ENCODE data around the gene FLYWCH1.
A peak's percentile ranks its signal among the peaks of the same experiment; 100 is the strongest.
"Not testable (repeated sequence)": the region's sequence is repeated elsewhere in the genome, so short reads cannot be mapped to it uniquely, and the experiment has no call there.

The FLYWCH1 gene

GRCh38 chr16:2927010-2927646 lies 15.4 kb downstream of the FLYWCH1 start:
- DNase-seq = peak; percentile 85 to 87

GRCh38 chr16:2928151-2928550 lies 16.4 kb downstream of the FLYWCH1 start:
- DNase-seq = not testable (repeated sequence)

DNA sequence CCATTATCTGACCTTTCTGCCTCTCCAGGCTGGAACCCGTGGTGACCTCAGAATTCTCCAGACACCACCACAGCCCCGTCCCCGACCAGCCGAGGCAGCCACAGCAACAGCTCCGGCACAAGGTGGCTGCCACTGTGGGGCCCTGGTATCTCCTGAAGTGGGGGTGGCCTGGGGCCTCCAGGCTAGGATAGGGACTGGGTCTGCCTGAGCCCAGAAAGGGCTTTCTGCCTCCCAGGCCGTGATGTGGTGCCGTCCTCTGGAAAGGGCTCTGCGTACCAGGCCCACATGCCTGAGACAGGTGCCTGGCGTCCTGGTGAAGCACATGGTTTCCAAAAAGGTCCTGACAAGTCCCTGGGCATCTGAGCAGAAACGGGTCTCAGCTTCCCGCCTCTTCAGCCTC lies 17.1 kb downstream of the FLYWCH1 start:
- DNase-seq = no peak

- no peak for DNase-seq
Observed at GRCh38 chr16:2929693-2930092, 18.0 kb downstream of the FLYWCH1 start.

GRCh38 chr16:2930236-2930635 lies 18.5 kb downstream of the FLYWCH1 start:
- no peak for DNase-seq

DNA sequence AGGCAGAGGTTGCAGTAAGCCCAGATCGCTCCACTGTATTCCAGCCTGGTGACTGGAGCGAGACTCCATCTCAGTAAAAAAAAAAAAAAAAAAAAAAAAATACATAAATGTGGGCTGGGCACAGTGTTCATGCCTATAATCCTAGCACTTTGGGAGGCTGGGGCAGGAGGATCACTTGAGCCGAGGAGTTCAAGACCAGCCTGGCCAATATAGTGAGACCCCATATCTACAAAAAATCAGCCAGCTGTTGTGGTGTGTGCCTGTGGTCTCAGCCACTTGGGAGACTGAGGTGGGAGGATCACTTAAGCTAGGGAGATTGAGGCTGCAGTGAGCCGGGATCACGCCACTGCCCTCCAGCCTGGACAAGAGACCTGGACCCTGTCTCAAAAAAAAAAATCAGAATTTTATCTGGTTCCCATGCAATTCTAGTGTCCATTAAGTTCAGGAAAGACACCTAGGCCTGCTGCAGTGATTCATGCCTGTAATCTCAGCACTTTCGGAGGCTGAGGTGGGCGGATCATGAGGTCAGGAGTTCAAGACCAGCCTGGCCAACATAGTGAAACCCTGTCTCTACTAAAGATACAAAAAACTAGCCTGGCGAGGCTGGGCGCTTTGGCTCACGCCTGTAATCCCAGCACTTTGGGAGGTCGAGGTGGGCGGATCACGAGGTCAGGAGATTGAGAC lies 19.6 kb downstream of the FLYWCH1 start:
- not testable (repeated sequence) for DNase-seq

GRCh38 chr16:2933136-2933535 lies 21.4 kb downstream of the FLYWCH1 start:
- DNase-seq = no peak

GRCh38 chr16:2933701-2934100 lies 22.0 kb downstream of the FLYWCH1 start:
- DNase-seq = no peak

DNA sequence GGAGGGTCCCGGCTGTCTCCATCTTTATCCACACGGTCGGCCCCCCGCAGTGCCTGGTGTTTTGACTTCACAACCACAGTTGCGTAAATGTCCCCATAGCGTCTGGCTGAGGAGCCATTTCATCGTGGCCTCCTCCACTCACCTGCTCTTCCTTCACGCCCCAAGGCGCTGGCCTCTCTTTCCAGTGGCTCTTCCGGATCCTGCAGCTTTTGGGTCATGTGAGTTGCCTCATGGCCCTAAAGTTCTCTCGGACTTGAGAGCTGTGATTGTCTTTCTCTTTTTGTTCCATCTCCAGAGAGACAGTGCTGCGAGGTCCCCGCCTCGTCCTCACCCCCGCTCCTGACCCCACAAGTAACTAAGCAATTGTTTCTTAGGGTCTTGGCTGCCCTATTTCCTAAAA lies 22.7 kb downstream of the FLYWCH1 start:
- no peak for DNase-seq

- DNase-seq = no peak
Observed at GRCh38 chr16:2936436-2937011, 24.8 kb downstream of the FLYWCH1 start.

DNA sequence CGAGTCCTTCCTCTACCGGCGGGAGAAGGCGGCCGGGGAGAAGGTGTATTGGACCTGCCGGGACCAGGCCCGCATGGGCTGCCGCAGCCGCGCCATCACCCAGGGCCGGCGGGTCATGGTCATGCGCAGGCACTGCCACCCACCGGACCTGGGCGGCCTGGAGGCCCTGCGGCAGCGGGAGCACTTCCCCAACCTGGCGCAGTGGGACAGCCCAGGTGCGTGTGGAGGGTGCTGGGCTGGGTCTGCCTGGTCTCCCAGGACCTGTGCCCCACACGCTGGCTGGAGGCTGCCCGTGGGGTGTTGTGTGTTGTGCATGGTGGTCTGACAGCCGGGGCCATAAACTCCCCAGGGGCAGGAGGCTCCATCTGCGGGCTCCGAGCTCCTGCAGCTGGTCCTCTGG lies 25.4 kb downstream of the FLYWCH1 start:
- no peak for DNase-seq

DNA sequence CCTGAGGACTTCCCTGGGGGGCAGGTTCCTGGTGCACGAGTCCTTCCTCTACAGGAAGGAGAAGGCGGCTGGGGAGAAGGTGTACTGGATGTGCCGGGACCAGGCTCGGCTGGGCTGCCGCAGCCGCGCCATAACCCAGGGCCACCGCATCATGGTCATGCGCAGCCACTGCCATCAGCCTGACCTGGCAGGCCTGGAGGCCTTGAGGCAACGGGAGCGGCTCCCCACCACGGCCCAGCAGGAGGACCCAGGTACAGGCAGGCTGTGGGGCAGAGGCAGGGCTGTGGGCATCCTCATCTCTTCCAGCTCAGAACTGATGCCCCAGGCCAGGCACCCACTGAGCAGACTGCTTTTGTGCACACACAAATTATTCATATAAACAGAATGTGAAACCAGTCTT lies 26.5 kb downstream of the FLYWCH1 start:
- no peak for DNase-seq

DNA sequence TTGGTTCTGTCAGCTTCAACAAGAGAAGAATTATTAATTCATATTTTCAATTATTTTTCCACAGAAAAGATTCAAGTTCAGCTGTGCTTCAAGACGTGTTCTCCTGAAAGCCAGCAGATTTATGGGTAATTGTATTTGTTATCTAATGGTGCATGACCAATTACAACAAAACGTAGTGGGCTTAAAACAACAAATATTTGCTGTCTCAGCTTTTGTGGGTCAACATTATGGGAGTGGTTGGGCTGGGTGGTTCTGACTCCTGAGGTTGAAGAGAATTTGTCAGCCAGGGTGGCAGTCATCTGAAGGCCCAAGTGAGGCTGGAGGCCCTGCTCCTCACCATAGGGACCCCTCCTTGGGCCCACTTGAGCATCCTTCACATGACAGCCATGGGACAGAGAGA lies 28.2 kb downstream of the FLYWCH1 start:
- DNase-seq = no peak

DNA sequence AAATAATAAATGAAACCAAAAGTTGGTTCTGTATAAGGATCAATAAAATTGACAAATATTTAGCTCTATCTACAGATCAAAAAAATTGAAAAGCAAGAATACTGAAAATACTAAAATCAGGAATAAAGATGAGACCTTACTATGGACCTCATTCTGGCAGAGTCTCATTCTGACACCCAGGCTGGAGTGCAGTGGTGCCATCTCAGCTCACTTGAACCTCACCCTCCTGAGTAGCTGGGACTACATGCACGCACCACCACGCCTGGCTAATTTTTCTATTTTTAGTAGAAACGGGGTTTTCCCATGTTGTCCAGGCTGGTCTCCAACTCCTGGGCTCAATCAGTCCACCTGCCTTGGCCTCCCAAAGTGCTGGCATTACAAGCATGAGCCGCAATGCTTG lies 30.3 kb downstream of the FLYWCH1 start:
- DNase-seq = no peak

GRCh38 chr16:2943716-2944115 lies 32.0 kb downstream of the FLYWCH1 start:
- not testable (repeated sequence) for DNase-seq

- DNase-seq = no peak
Observed at GRCh38 chr16:2946649-2947048, 34.9 kb downstream of the FLYWCH1 start.

DNA sequence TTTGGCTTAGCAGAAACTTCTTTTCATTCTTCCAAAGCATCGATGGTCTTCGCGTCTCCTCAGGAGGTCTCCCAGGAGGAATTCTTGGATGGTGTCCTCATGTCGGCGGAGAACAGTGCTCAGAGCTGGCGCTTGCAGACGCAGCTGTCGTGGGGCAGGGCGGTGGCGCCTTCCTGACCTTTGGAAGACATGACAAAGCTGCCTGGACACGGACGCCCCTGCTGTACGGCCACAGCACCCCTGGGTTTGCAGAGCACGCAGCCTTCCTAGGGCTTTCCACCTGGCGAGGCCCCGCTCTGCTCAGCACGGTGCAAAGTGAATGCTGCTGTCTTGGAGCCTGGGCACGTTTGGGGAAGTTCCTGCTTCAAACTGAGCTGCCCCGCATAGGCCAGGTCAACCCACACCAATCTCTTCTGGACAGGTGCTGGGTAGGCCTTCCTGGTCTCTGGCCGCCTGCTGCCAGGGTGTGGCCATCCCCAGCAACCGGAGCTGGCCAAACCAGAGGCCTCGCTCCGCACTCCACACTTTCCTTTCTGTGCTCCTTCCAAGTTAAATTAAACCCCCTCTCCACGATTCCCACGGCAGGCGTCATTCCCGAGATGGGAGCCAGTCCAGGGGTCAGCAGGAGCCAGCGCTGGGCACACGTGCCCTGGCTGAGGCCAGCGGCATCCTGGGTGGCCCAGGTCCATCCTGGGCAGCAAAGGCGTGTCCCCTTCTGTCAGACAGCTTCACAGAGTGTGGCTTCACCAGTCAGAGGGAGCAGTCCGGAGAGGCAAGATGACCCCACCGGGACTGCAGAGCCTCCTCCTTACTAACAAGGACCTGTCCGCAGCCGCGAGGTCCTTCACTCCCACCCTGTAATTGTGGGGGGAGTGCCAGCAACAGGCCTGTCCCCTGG lies 37.3 kb downstream of the FLYWCH1 start:
- no peak for DNase-seq

DNA sequence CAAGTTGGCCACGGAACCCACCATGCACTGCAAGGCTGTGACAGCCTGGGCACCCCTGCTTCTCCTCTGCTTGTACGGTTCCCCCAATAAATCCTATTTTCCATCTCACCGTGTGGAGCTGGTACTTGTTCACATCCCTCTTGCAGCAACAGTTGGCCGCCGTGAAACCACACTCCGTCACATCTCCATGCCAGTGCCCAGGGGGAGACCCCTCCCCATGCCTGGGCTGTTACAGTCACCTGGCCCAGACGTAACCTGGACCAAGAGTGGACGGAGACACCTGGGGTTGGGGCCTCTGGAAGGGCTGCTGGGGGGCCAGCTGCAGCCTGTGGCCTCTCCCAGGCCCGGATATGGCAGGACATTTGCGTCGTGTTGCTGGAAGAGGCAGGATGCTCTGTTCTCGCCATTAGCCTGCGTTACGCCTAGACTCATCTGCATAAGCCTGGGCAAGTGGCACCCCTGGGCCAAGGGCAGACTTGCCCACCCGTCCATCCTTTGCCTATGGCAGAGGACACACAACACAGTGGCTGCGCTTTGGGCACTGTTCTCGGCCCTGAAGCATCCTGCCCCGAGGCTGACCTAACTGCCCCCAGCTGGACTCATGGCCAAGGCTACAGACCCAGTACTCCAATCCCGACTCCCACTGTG lies 38.1 kb downstream of the FLYWCH1 start:
- DNase-seq = no peak

GRCh38 chr16:2950353-2950724 lies 38.6 kb downstream of the FLYWCH1 start:
- DNase-seq = no peak

DNA sequence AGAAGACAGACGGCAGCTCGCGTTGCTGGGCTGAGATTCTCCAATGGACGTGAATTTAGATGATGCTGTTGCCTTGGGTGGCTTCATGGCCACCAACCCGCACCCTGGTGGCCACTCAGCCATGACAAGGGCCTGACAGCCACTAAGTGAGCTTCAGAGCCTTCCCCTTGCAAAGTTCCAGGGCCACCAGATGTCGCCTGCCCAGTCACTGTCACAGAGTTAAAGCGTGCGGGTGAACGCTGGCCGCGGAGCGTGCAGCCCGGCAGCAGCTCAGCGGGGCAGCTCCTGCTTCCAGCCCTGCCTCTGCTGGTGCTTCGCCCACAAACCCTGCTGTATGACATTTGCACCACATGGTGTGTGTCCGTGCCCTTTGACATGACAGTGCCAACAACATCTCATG lies 39.0 kb downstream of the FLYWCH1 start:
- no peak for DNase-seq

GRCh38 chr16:2952679-2953078 lies 40.9 kb downstream of the FLYWCH1 start:
- DNase-seq = no peak

DNA sequence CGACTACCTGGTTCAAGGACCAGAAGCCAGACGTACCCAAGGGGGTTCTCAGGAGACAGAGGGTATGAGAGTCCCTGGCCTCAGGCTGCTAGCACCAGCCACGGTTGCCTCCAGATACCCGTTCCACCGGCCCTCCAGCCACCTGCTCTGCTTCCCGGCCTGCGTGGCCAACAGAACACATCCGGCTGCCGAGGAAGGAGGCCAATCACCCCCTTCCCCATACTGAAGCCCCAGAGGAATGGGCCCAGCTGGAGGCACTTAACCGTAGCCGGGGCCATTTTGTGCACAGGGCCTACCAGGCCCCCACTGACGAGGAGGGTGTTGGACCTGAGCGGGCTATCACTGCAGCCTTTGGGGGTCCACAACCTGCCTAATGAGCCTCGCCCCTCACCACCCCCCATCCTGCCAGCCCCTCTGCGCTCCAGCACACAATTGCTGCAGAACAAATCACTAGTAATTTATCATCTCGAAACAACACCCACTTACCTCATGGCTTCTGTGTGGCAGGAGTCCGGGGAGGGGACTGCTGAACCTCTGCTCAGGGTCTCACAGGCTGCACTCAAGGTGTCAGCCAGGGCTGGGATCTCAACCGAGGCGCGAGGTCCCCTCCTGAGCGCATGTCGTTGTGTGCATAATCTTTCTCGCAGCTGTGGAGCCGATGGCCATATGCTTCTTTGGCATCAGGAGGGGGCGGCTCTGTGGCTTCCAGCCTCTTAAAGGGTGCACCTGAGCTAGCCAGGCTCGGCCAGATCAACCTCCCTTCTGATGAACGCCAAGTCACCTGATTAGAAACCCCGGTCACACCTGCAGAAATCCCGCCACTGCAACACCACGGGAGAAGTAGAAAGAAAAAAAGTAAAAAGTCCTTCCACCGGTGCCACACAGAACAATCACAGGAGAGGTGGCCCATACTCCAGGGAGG lies 42.2 kb downstream of the FLYWCH1 start:
- no peak for DNase-seq

All from NCI-H1930 (cell line).